H1 (cell line): ENCODE results near the gene SMPX. TPM values are rescaled to one million over a fixed set of nuclear protein-coding genes. Genes with fewer than 3 reads are reported as not detected.

ENCODE experiments used
- CTCF ChIA-PET: fragments of 300-600 bp; sonication (Branson Sonifier 250); formaldehyde crosslinking; loops from one replicate; lab custom pipeline; 2021; ENCODE audit not compliant: partially characterized antibody; lab: Charles Lee
- POLR2A ChIA-PET: fragments of 300-600 bp; sonication (Branson Sonifier 250); formaldehyde crosslinking; loops from one replicate; lab custom pipeline; 2021; ENCODE audit warnings: inconsistent platforms; ENCODE audit not compliant: partially characterized antibody; lab: Charles Lee
- DNase-seq, 2 experiments: peaks; one replicate each; pipeline versions ENCODE4 v3.0.0 to v3.0.0-alpha.2; 2010 to 2022; ENCODE audit warnings: low spot score in 2 of 2, low read depth in 1 of 2, mixed read lengths in 1 of 2
- FAIRE-seq: peaks from 2 replicates; lab custom pipeline; 2011; peaks lifted over from hg19 to GRCh38; lab: Jason Lieb, UNC
- H2AFZ ChIP-seq: 2 replicates; pipeline ENCODE4 v1.8.1; 2012; ENCODE audit warnings: low read length, inconsistent platforms
- H2AK5ac ChIP-seq: 2 replicates; pipeline ENCODE4 v1.6.1; 2013; ENCODE audit warnings: low read depth, low read length
- H2BK120ac ChIP-seq: replicated peaks from 2 replicates; pipeline ENCODE3; 2013; ENCODE audit warnings: low read depth, low read length, inconsistent platforms
- H2BK12ac ChIP-seq: 2 replicates; pipeline ENCODE4 v1.6.1; 2013; ENCODE audit warnings: low read depth, low read length
- H2BK15ac ChIP-seq: 2 replicates; pipeline ENCODE4 v1.6.1; 2013; ENCODE audit warnings: low read length
- H2BK20ac ChIP-seq: 2 replicates; pipeline ENCODE4 v1.6.1; 2013; ENCODE audit warnings: low read length
- H2BK5ac ChIP-seq: 2 replicates; pipeline ENCODE4 v1.6.1; 2013; ENCODE audit warnings: low read depth, low read length
- H3K14ac ChIP-seq: 2 replicates; pipeline ENCODE4 v1.6.1; 2013; ENCODE audit warnings: inconsistent platforms; ENCODE audit not compliant: insufficient read length
- H3K18ac ChIP-seq: 2 replicates; pipeline ENCODE4 v1.6.1; 2013; ENCODE audit warnings: low read length; ENCODE audit errors: extremely low read depth
- H3K23ac ChIP-seq: 2 replicates; pipeline ENCODE4 v1.6.1; 2013; ENCODE audit warnings: inconsistent platforms; ENCODE audit not compliant: insufficient read length
- H3K23me2 ChIP-seq: 2 replicates; pipeline ENCODE4 v1.6.1; 2013; ENCODE audit warnings: low read depth, low read length
- H3K27ac ChIP-seq: 2 replicates; pipeline ENCODE4 v1.6.1; 2011; ENCODE audit warnings: low read depth, low read length, inconsistent platforms
- H3K27me3 ChIP-seq, 4 experiments: replicated peaks in 1 of 4; 1 replicate in 1 of 4; 2 replicates in 3 of 4; pipeline versions ENCODE4 v1.6.1 to v1.8.1; 2011 to 2013; ENCODE audit warnings: low read length in 3 of 4, mild to moderate bottlenecking in 3 of 4, inconsistent platforms in 2 of 4, mixed read lengths in 2 of 4, moderate library complexity in 1 of 4; ENCODE audit not compliant: control insufficient read depth in 3 of 4, insufficient read depth in 3 of 4; ENCODE audit errors: extremely low read depth in 1 of 4
- H3K36me3 ChIP-seq, 4 experiments: 2 replicates each; pipeline versions ENCODE4 v1.6.1 to v1.8.1; 2011 to 2013; ENCODE audit warnings: mild to moderate bottlenecking in 4 of 4, low read length in 3 of 4, moderate library complexity in 2 of 4, control low read depth in 1 of 4, inconsistent platforms in 1 of 4; ENCODE audit not compliant: insufficient read depth in 4 of 4, control insufficient read depth in 2 of 4
- H3K4ac ChIP-seq: replicated peaks from 2 replicates; pipeline ENCODE3; 2013; ENCODE audit warnings: low read length, low read depth, mixed read lengths, inconsistent platforms; ENCODE audit not compliant: insufficient read length
- H3K4me1 ChIP-seq, 4 experiments: replicated peaks in 1 of 4; 1 replicate in 1 of 4; 2 replicates in 3 of 4; pipeline versions ENCODE4 v1.6.1 to v1.8.1; 2011 to 2013; ENCODE audit warnings: low read length in 3 of 4, inconsistent platforms in 2 of 4, mixed read lengths in 1 of 4; ENCODE audit not compliant: insufficient read depth in 4 of 4, control insufficient read depth in 3 of 4
- H3K4me2 ChIP-seq, 2 experiments: 2 replicates each; pipeline versions ENCODE4 v1.6.1 to v1.8.1; 2011 to 2013; ENCODE audit warnings: low read depth in 2 of 2, low read length in 2 of 2, control low read depth in 1 of 2, inconsistent platforms in 1 of 2, mild to moderate bottlenecking in 1 of 2; ENCODE audit not compliant: insufficient read depth in 1 of 2
- H3K4me3 ChIP-seq, 4 experiments: fragments of 200-600, 300-600 bp in 1 of 4; sonication (generic), shearing (Covaris generic), sonication (Bioruptor Twin) in 1 of 4; 2 replicates each; pipeline versions ENCODE4 v1.5.1 to v1.8.1; 2011 to 2016; ENCODE audit warnings: low read length in 4 of 4, low read depth in 3 of 4, control low read depth in 2 of 4, inconsistent platforms in 2 of 4, mild to moderate bottlenecking in 2 of 4, mixed read lengths in 1 of 4, moderate library complexity in 1 of 4; ENCODE audit not compliant: insufficient read depth in 2 of 4; ENCODE audit errors: extremely low read depth in 1 of 4
- H3K56ac ChIP-seq: replicated peaks from 2 replicates; pipeline ENCODE3; 2013; ENCODE audit warnings: low read depth, mild to moderate bottlenecking, mixed read lengths, low read length, inconsistent platforms; ENCODE audit not compliant: insufficient read length
- H3K79me1 ChIP-seq: 2 replicates; pipeline ENCODE4 v1.6.1; 2013; ENCODE audit warnings: low read depth, low read length, control low read depth
- H3K79me2 ChIP-seq, 2 experiments: 2 replicates each; pipeline versions ENCODE4 v1.6.1 to v1.8.1; 2012 to 2013; ENCODE audit warnings: low read length in 2 of 2, mild to moderate bottlenecking in 2 of 2, inconsistent platforms in 1 of 2; ENCODE audit not compliant: insufficient read depth in 2 of 2, control insufficient read depth in 1 of 2
- H3K9ac ChIP-seq, 4 experiments: replicated peaks in 1 of 4; 1 replicate in 1 of 4; 2 replicates in 3 of 4; pipeline versions ENCODE4 v1.6.1 to v1.8.1; 2011 to 2013; ENCODE audit warnings: low read depth in 3 of 4, low read length in 3 of 4, control low read depth in 2 of 4, mild to moderate bottlenecking in 2 of 4, moderate library complexity in 2 of 4, inconsistent platforms in 1 of 4; ENCODE audit errors: extremely low read depth in 1 of 4
- H3K9me3 ChIP-seq, 2 experiments: 2 replicates each; pipeline versions ENCODE4 v1.6.1 to v1.8.1; 2012 to 2013; ENCODE audit warnings: mild to moderate bottlenecking in 2 of 2, moderate library complexity in 2 of 2, control low read depth in 1 of 2, inconsistent platforms in 1 of 2, low read depth in 1 of 2, low read length in 1 of 2, mixed read lengths in 1 of 2; ENCODE audit not compliant: insufficient read depth in 2 of 2
- H4K20me1 ChIP-seq, 2 experiments: replicated peaks in 1 of 2; 2 replicates each; pipeline versions ENCODE3 to v1.8.1; 2011 to 2013; ENCODE audit warnings: inconsistent platforms in 2 of 2, low read length in 2 of 2, mild to moderate bottlenecking in 1 of 2; ENCODE audit not compliant: insufficient read depth in 2 of 2, control insufficient read depth in 1 of 2
- H4K5ac ChIP-seq: 2 replicates; pipeline ENCODE4 v1.6.1; 2013; ENCODE audit warnings: low read length, low read depth, mixed read lengths, inconsistent platforms; ENCODE audit not compliant: insufficient read length
- H4K8ac ChIP-seq: 2 replicates; pipeline ENCODE4 v1.8.0; 2013; ENCODE audit warnings: mild to moderate bottlenecking, moderate library complexity, low read length, inconsistent platforms; ENCODE audit not compliant: insufficient read depth; ENCODE audit errors: extremely low read depth
- H4K91ac ChIP-seq: replicated peaks from 2 replicates; pipeline ENCODE3; 2013; ENCODE audit warnings: low read length, mixed read lengths, inconsistent platforms; ENCODE audit not compliant: insufficient read length
- EP300 ChIP-seq, 2 experiments: IDR thresholded peaks; 1 replicate in 1 of 2; 2 replicates in 1 of 2; pipeline ENCODE4 v1.6.1; 2011 to 2012; ENCODE audit warnings: low read depth in 2 of 2, low read length in 2 of 2, mild to moderate bottlenecking in 2 of 2, borderline replicate concordance in 1 of 2, inconsistent platforms in 1 of 2, moderate library complexity in 1 of 2
- JUND ChIP-seq: IDR thresholded peaks from 2 replicates; pipeline ENCODE4 v1.6.1; 2011; ENCODE audit warnings: mild to moderate bottlenecking, improper control_type of control experiment, low read length
- NRF1 ChIP-seq: IDR thresholded peaks from 2 replicates; pipeline ENCODE4 v1.6.1; 2011; ENCODE audit warnings: mild to moderate bottlenecking, low read depth, low read length, improper control_type of control experiment
- RFX5 ChIP-seq: IDR thresholded peaks from 2 replicates; pipeline ENCODE4 v1.6.1; 2011; ENCODE audit warnings: low read depth, low read length, improper control_type of control experiment, borderline replicate concordance
- SIN3A ChIP-seq, 2 experiments: IDR thresholded peaks in 1 of 2; conservative IDR thresholded peaks in 1 of 2; 2 replicates each; pipeline ENCODE4 v1.6.1; 2011 to 2012; ENCODE audit warnings: low read length in 2 of 2, improper control_type of control experiment in 1 of 2, low read depth in 1 of 2, mild to moderate bottlenecking in 1 of 2
- SIRT6 ChIP-seq: IDR thresholded peaks from one replicate; pipeline ENCODE4 v1.7.1; 2012; ENCODE audit warnings: low read length, inconsistent platforms
- SP2 ChIP-seq: IDR thresholded peaks from 2 replicates; pipeline ENCODE4 v1.6.1; 2012; ENCODE audit warnings: mild to moderate bottlenecking, low read length, inconsistent platforms
- SP4 ChIP-seq: IDR thresholded peaks from 2 replicates; pipeline ENCODE4 v1.6.1; 2012; ENCODE audit warnings: low read length, inconsistent platforms
- TBP ChIP-seq: IDR thresholded peaks from 2 replicates; pipeline ENCODE4 v1.6.1; 2011; ENCODE audit warnings: low read depth, low read length, improper control_type of control experiment
- TCF12 ChIP-seq: IDR thresholded peaks from 2 replicates; pipeline ENCODE4 v1.6.1; 2011; ENCODE audit warnings: low read depth, mild to moderate bottlenecking, low read length
- YY1 ChIP-seq: IDR thresholded peaks from 2 replicates; pipeline ENCODE4 v1.6.1; 2011; ENCODE audit warnings: low read depth, mild to moderate bottlenecking, low read length
- ZNF274 ChIP-seq: IDR thresholded peaks from 2 replicates; pipeline ENCODE4 v1.7.0; 2012; ENCODE audit warnings: low read length, borderline replicate concordance; ENCODE audit errors: extremely low read depth
- WGBS, 2 experiments: shearing (Covaris generic) in 1 of 2; methylation state at CpG; one replicate each; pipeline versions ENCODE4 v1.1.6 to v1.1.7; 2013 to 2015; ENCODE audit warnings: low lambda C conversion rate in 2 of 2, mixed read lengths in 2 of 2, inconsistent platforms in 1 of 2, low coverage in 1 of 2, missing lambda C conversion rate in 1 of 2; ENCODE audit not compliant: insufficient replicate concordance in 2 of 2, insufficient coverage in 1 of 2, insufficient read length in 1 of 2; ENCODE audit errors: extremely low coverage in 1 of 2, missing lambda C conversion rate in 1 of 2; 5-methylcytosine and 5-hydroxymethylcytosine counted together
- polyA plus RNA-seq, 7 experiments: library from polyadenylated mRNA; depleted of rRNA in 3 of 7; stranded (reverse) in 5 of 7; unstranded in 2 of 7; fragments of >200 nt in 5 of 7; fragments of 200-250 nt in 2 of 7; gene quantifications; 1 replicate in 5 of 7; 2 replicates in 1 of 7; 4 replicates in 1 of 7; pipeline versions ENCODE4 v1.2.1 to v1.2.3, GENCODE V29; 2011 to 2013; ENCODE audit warnings: missing spikeins in 2 of 7, mixed read lengths in 2 of 7
- total RNA-seq: library from RNA; stranded (reverse); fragmentation: NEBNext Ultra II Directional; extraction: Animal tissue kit (Norgen Biotek cat#: 25700); gene quantifications from 2 replicates; pipeline ENCODE4 v1.2.1, GENCODE V29; 2021

SMPX gene
- total and polyA plus RNA-seq, 2 of the 8 experiments (the other 6 are each of a cell fraction or from before 2014, with no cell fraction given) = not detected

DNA sequence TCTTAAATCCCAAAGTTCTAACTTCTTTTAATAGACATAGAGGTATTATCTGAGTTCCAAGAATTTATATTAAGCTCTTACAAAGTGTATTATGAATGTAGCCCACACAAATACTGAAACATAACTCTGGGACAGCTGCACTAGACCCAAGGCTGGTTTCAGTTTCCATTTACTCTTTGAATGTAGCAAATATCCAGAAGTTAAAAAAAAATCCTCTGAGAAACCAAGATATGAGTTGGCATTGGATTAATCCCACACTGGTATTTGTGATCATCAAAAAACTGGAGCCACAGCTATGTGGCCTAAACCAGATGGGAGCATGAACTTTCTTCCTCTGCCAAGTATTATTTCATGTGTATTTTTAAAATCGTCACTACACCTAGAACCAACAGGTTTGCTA is 23.6 kb upstream of the SMPX start:
- no peak overlapping the region for H3K23ac ChIP-seq
- H2BK5ac ChIP-seq = no peak overlapping the region
- no peaks in the 10 kb centered on the region for H3K23me2 ChIP-seq
- no peak overlapping the region for H2BK20ac ChIP-seq
- H3K4me3 ChIP-seq = no peak overlapping the region
- H4K5ac ChIP-seq = no peak overlapping the region
- no peak overlapping the region for H2AK5ac ChIP-seq
- H3K4me2 ChIP-seq = no peak overlapping the region
- POLR2A ChIA-PET = no interaction called here
- H3K4me1 ChIP-seq = no peaks in the 10 kb centered on the region
- H2BK15ac ChIP-seq = no peak overlapping the region
- H3K27me3 ChIP-seq = no peaks in the 10 kb centered on the region
- H4K91ac ChIP-seq = no peak overlapping the region
- FAIRE-seq (no peak), DNase-seq (no peak)
- H3K9ac ChIP-seq = no peak overlapping the region
- CTCF ChIA-PET = interaction anchor here (0.7 kb wide), 1 partner anchor 117 kb away, joined by 4 read pairs; no protein-coding TSS in a partner anchor
- no peak overlapping the region for H2BK120ac ChIP-seq
- TF ChIP-seq JUND (no peak), NRF1 (no peak), YY1 (no peak), SIN3A (conservative IDR thresholded peaks at IDR 0.05 in 1 of 2, IDR thresholded peaks at IDR 0.05 in 1 of 2; ENCODE audit: low read depth in 1 of 2, low read length in 2 of 2) (no peak), TBP (no peak), SP2 (no peak), TCF12 (no peak), RFX5 (no peak), SP4 (no peak), SIRT6 (no peak), EP300 (IDR thresholded peaks at IDR 0.05; ENCODE audit: borderline replicate concordance in 1 of 2, low read depth in 2 of 2, low read length in 2 of 2) (no peak), ZNF274 (no peak)
- no peak overlapping the region for H3K14ac ChIP-seq
- no peak overlapping the region for H3K4ac ChIP-seq
- H3K18ac ChIP-seq = no peak overlapping the region
- no peaks in the 10 kb centered on the region for H3K79me1 ChIP-seq
- WGBS, 2 experiments = 100% methylated on average over 1 of the region's 1 CpG; no CpG with 5 or more reads in 1 of the 2 experiments
- no peak overlapping the region for H2AFZ ChIP-seq
- no peaks in the 10 kb centered on the region for H3K36me3 ChIP-seq
- no peak overlapping the region for H2BK12ac ChIP-seq
- H3K9me3 ChIP-seq = no peaks in the 10 kb centered on the region
- no peak overlapping the region for H4K8ac ChIP-seq
- no peaks in the 10 kb centered on the region for H3K79me2 ChIP-seq
- no peak overlapping the region for H3K27ac ChIP-seq
- no peak overlapping the region for H3K56ac ChIP-seq
- no peaks in the 10 kb centered on the region for H4K20me1 ChIP-seq
